ENCODE measurements around the gene HSDL1.

Gene HSDL1

GRCh38 chr16:84105948-84106740, 38.8 kb downstream of the HSDL1 start:
- H3K79me2 ChIP-seq (ENCODE audit: insufficient read depth, low read length), result peaks cover 100% of the 10 kb centered on the region
- ATAC-seq (ENCODE audit: insufficient read depth, low read depth), result no peak

GRCh38 chr16:84105301-84105815, 39.6 kb downstream of the HSDL1 start:
- H3K4me3 ChIP-seq (ENCODE audit: low read depth in 1 of 2, low read length in 2 of 2), result no peak overlapping the region
- no peaks in the 10 kb centered on the region for H3K27me3 ChIP-seq (ENCODE audit: insufficient read depth, low read length, poor library complexity)
- no peak overlapping the region for H3K4me2 ChIP-seq (ENCODE audit: insufficient read depth, low read length)
- peaks cover 100% of the 10 kb centered on the region for H3K79me2 ChIP-seq (ENCODE audit: insufficient read depth, low read length)
- H3K27ac ChIP-seq (ENCODE audit: low read length), result peak overlapping the region; percentile 46; the same call in 1 of the 2 replicates
- DNase-seq (no peak), ATAC-seq (ENCODE audit: insufficient read depth, low read depth) (no peak)
- H2AFZ ChIP-seq (ENCODE audit: low read depth, low read length), result no peak overlapping the region
- peaks cover 68% of the 10 kb centered on the region for H3K36me3 ChIP-seq (ENCODE audit: insufficient read depth, low read length)
- no peaks in the 10 kb centered on the region for H3K9me3 ChIP-seq (ENCODE audit: insufficient read depth, low read length, severe bottlenecking)
- peaks cover 80% of the 10 kb centered on the region for H4K20me1 ChIP-seq (ENCODE audit: insufficient read depth, low read length)
- peaks cover 45% of the 10 kb centered on the region for H3K4me1 ChIP-seq (ENCODE audit: insufficient read depth, low read length)
- no peak for TF ChIP-seq CTCF (IDR thresholded peaks at IDR 0.05; ENCODE audit: borderline replicate concordance, extremely low read depth, low read length, poor library complexity, severe bottlenecking)
- TF ChIP-seq EZH2 (IDR thresholded peaks at IDR 0.05; ENCODE audit: borderline replicate concordance, low read depth, low read length, severe bottlenecking), result no peak
- H3K9ac ChIP-seq (ENCODE audit: low read depth, low read length), result no peak overlapping the region

More at GRCh38 chr16:84105948-84106740, 38.8 kb downstream of the HSDL1 start:
- H3K4me3 ChIP-seq (ENCODE audit: low read depth in 1 of 2, low read length in 2 of 2), result no peak overlapping the region
- H3K9me3 ChIP-seq (ENCODE audit: insufficient read depth, low read length, severe bottlenecking), result no peaks in the 10 kb centered on the region
- DNase-seq, result no peak
- no peak overlapping the region for H3K4me2 ChIP-seq (ENCODE audit: insufficient read depth, low read length)
- peaks cover 41% of the 10 kb centered on the region for H3K4me1 ChIP-seq (ENCODE audit: insufficient read depth, low read length)
- H3K9ac ChIP-seq (ENCODE audit: low read depth, low read length), result no peak overlapping the region
- H4K20me1 ChIP-seq (ENCODE audit: insufficient read depth, low read length), result peaks cover 88% of the 10 kb centered on the region
- H3K36me3 ChIP-seq (ENCODE audit: insufficient read depth, low read length), result peaks cover 68% of the 10 kb centered on the region
- H2AFZ ChIP-seq (ENCODE audit: low read depth, low read length), result no peak overlapping the region
- TF ChIP-seq CTCF (IDR thresholded peaks at IDR 0.05; ENCODE audit: borderline replicate concordance, extremely low read depth, low read length, poor library complexity, severe bottlenecking) (no peak), EZH2 (IDR thresholded peaks at IDR 0.05; ENCODE audit: borderline replicate concordance, low read depth, low read length, severe bottlenecking) (no peak)
- H3K27ac ChIP-seq (ENCODE audit: low read length), result peak overlapping the region; percentile 52; the same call in 1 of the 2 replicates
- no peaks in the 10 kb centered on the region for H3K27me3 ChIP-seq (ENCODE audit: insufficient read depth, low read length, poor library complexity)

- no peak for DNase-seq
- no peaks in the 10 kb centered on the region for H3K9me3 ChIP-seq (ENCODE audit: insufficient read depth, low read length, severe bottlenecking)
- no peak overlapping the region for H3K9ac ChIP-seq (ENCODE audit: low read depth, low read length)
- H3K27me3 ChIP-seq (ENCODE audit: insufficient read depth, low read length, poor library complexity), result no peaks in the 10 kb centered on the region
- no peak overlapping the region for H3K27ac ChIP-seq (ENCODE audit: low read length)
- H3K36me3 ChIP-seq (ENCODE audit: insufficient read depth, low read length), result peaks cover 68% of the 10 kb centered on the region
- peaks cover 71% of the 10 kb centered on the region for H4K20me1 ChIP-seq (ENCODE audit: insufficient read depth, low read length)
- H3K4me1 ChIP-seq (ENCODE audit: insufficient read depth, low read length), result peaks cover 42% of the 10 kb centered on the region
- H3K4me2 ChIP-seq (ENCODE audit: insufficient read depth, low read length), result no peak overlapping the region
- no peak overlapping the region for H2AFZ ChIP-seq (ENCODE audit: low read depth, low read length)
- peaks cover 100% of the 10 kb centered on the region for H3K79me2 ChIP-seq (ENCODE audit: insufficient read depth, low read length)
- no peak for TF ChIP-seq EZH2 (IDR thresholded peaks at IDR 0.05; ENCODE audit: borderline replicate concordance, low read depth, low read length, severe bottlenecking)
- TF ChIP-seq CTCF (IDR thresholded peaks at IDR 0.05; ENCODE audit: borderline replicate concordance, extremely low read depth, low read length, poor library complexity, severe bottlenecking), result no peak
- no peak for ATAC-seq (ENCODE audit: insufficient read depth, low read depth)
- H3K4me3 ChIP-seq (ENCODE audit: low read depth in 1 of 2, low read length in 2 of 2), result no peak overlapping the region
These were observed 40.7 kb downstream of the HSDL1 start for GRCh38 chr16:84104231-84104630.
